ENCODE measurements around the gene VCL.

DNA sequence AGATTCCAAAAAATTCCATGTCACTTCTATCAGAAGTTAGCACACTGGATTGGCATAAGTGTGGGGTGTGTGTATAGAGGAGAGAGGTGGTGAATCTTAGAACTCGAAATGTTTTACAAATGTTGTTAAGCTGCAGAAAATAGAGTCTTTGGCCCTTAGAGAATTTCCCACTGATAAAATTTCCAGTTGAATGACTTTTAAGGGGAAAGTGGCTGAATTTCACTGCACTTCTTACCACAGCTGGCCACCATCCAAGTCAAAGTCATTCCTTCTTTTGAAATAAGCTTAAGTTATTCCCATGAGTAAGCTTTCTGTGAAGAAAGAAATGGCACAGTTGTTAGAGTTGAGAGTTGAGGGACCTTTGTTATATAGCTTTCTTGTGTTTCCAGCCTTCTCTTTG lies 13.9 kb downstream of the VCL start:
- TF ChIP-seq, protein P1, sequence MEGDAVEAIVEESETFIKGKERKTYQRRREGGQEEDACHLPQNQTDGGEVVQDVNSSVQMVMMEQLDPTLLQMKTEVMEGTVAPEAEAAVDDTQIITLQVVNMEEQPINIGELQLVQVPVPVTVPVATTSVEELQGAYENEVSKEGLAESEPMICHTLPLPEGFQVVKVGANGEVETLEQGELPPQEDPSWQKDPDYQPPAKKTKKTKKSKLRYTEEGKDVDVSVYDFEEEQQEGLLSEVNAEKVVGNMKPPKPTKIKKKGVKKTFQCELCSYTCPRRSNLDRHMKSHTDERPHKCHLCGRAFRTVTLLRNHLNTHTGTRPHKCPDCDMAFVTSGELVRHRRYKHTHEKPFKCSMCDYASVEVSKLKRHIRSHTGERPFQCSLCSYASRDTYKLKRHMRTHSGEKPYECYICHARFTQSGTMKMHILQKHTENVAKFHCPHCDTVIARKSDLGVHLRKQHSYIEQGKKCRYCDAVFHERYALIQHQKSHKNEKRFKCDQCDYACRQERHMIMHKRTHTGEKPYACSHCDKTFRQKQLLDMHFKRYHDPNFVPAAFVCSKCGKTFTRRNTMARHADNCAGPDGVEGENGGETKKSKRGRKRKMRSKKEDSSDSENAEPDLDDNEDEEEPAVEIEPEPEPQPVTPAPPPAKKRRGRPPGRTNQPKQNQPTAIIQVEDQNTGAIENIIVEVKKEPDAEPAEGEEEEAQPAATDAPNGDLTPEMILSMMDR (IDR thresholded peaks at IDR 0.05) = no peak
- TF ChIP-seq POLR2AphosphoS5 (IDR thresholded peaks at IDR 0.05; ENCODE audit: insufficient read depth in 1 of 2, low read depth in 1 of 2) = peak in 1 of 2 donors; percentile 34
- TF ChIP-seq POLR2A (IDR thresholded peaks at IDR 0.05) = no peak

All from vagina (tissue), 2 donors.